CD1c-positive myeloid dendritic cell (primary cell): Measurements from ENCODE around the gene P2RY4.
"Not testable (repeated sequence)": the region's sequence is repeated elsewhere in the genome, so short reads cannot be mapped to it uniquely, and the experiment has no call there.

ENCODE experiments used
- DNase-seq: peaks from one replicate; pipeline ENCODE4 v3.0.0-alpha.2; 2016; ENCODE audit errors: extremely low spot score

Gene P2RY4

GRCh38 chrX:70260104-70260503 is at the start of gene P2RY4:
Gene P2RY4, minus strand, starts transcription at chrX:70260204. Its CDS starts 580 bp downstream, at chrX:70259624.
- DNase-seq: no peak

GRCh38 chrX:70301716-70302115 is 41.7 kb upstream of the P2RY4 start:
- DNase-seq: no peak

GRCh38 chrX:70293621-70294020 is 33.6 kb upstream of the P2RY4 start:
- DNase-seq: no peak

GRCh38 chrX:70292788-70293187 is 32.8 kb upstream of the P2RY4 start:
- DNase-seq: no peak

GRCh38 chrX:70289793-70290770 is 30.1 kb upstream of the P2RY4 start, which contains the start of the genes KIF4A and PDZD11:
Gene KIF4A, plus strand, starts transcription at chrX:70290104. Its CDS starts 355 bp downstream, at chrX:70290459.
Gene PDZD11, minus strand, starts transcription at chrX:70289927. Its CDS starts 586 bp downstream, at chrX:70289341.
- peak; percentile 89 for DNase-seq

- DNase-seq: no peak
Observed at GRCh38 chrX:70289168-70289792, 29.3 kb upstream of the P2RY4 start.

GRCh38 chrX:70281951-70282350 is 21.9 kb upstream of the P2RY4 start, which contains the start of gene RAB41:
Gene RAB41, plus strand, starts transcription at chrX:70282172. Its CDS starts 46 bp downstream, at chrX:70282218.
- DNase-seq: no peak

- DNase-seq: no peak
Observed at GRCh38 chrX:70280573-70280972, 20.6 kb upstream of the P2RY4 start.

GRCh38 chrX:70279081-70279480 is 19.1 kb upstream of the P2RY4 start:
- no peak for DNase-seq

- not testable (repeated sequence) for DNase-seq
Observed at GRCh38 chrX:70274029-70274428, 14.0 kb upstream of the P2RY4 start.

- DNase-seq: no peak
Observed at GRCh38 chrX:70268034-70268433, 8.0 kb upstream of the P2RY4 start, which contains the start of gene ARR3. Gene ARR3, plus strand, starts transcription at chrX:70268334. Its CDS starts 1,052 bp downstream, at chrX:70269386.

GRCh38 chrX:70264784-70265183 is 4.8 kb upstream of the P2RY4 start:
- DNase-seq: no peak

- peak; percentile 1 for DNase-seq
Observed at GRCh38 chrX:70262952-70263567, 3.1 kb upstream of the P2RY4 start.

- DNase-seq: peak; percentile 7
Observed at GRCh38 chrX:70257423-70258288, 2.3 kb downstream of the P2RY4 start.

GRCh38 chrX:70255452-70255851 is 4.6 kb downstream of the P2RY4 start:
- DNase-seq: no peak

- DNase-seq: no peak
Observed at GRCh38 chrX:70254909-70255308, 5.1 kb downstream of the P2RY4 start.

- DNase-seq: no peak
Observed at GRCh38 chrX:70254063-70254400, 6.0 kb downstream of the P2RY4 start.

GRCh38 chrX:70253377-70254062 is 6.5 kb downstream of the P2RY4 start:
- no peak for DNase-seq

- DNase-seq: no peak
Observed at GRCh38 chrX:70252491-70252890, 7.5 kb downstream of the P2RY4 start.

- no peak for DNase-seq
Observed at GRCh38 chrX:70247252-70247651, 12.8 kb downstream of the P2RY4 start.

- no peak for DNase-seq
Observed at GRCh38 chrX:70244881-70245280, 15.1 kb downstream of the P2RY4 start.
